MCF 10A (cell line): ENCODE data around the gene SDC1. TPM values are rescaled to one million over a fixed set of nuclear protein-coding genes. Genes with fewer than 3 reads are reported as not detected.

ENCODE experiments used
- BruUV-seq: library from RNA; stranded (reverse); fragments of 400-500 nt; replicated peaks from 2 replicates; lab custom pipeline; 2021; lab: Mats Ljungman, UMichigan
- CTCF ChIA-PET: fragments of 300-600 bp; sonication (Branson Sonifier 250); formaldehyde crosslinking; extraction: SDS; loops from one replicate; lab custom pipeline; 2021; ENCODE audit warnings: antibody characterized with exemption, inconsistent platforms; lab: Yijun Ruan, JAX
- POLR2A ChIA-PET: fragments of 300-600, 350-650 bp; sonication (Branson Sonifier 250); formaldehyde crosslinking; extraction: SDS; loops from one replicate; lab custom pipeline; 2020; ENCODE audit warnings: antibody characterized with exemption, inconsistent platforms; lab: Yijun Ruan, JAX
- DNase-seq: peaks from one replicate; pipeline ENCODE4 v3.0.0-alpha.2; 2018; ENCODE audit not compliant: unreplicated experiment
- H3K27ac Mint-ChIP-seq: one replicate; pipeline ENCODE4 v1.8.0; 2022; ENCODE audit warnings: mild to moderate bottlenecking, low read depth, mixed read lengths; ENCODE audit not compliant: unreplicated experiment
- H3K27me3 Mint-ChIP-seq: one replicate; pipeline ENCODE4 v1.8.0; 2022; ENCODE audit warnings: mixed read lengths; ENCODE audit not compliant: insufficient read depth, unreplicated experiment
- H3K36me3 Mint-ChIP-seq: one replicate; pipeline ENCODE4 v1.8.0; 2022; ENCODE audit warnings: mild to moderate bottlenecking, moderate library complexity, mixed read lengths; ENCODE audit not compliant: insufficient read depth, unreplicated experiment
- H3K4me1 Mint-ChIP-seq: one replicate; pipeline ENCODE4 v1.8.0; 2022; ENCODE audit warnings: mixed read lengths; ENCODE audit not compliant: insufficient read depth, unreplicated experiment
- H3K4me3 Mint-ChIP-seq: one replicate; pipeline ENCODE4 v1.8.0; 2022; ENCODE audit warnings: mild to moderate bottlenecking, moderate library complexity, mixed read lengths; ENCODE audit not compliant: unreplicated experiment
- H3K9me3 Mint-ChIP-seq: one replicate; pipeline ENCODE4 v1.8.0; 2022; ENCODE audit warnings: mixed read lengths; ENCODE audit not compliant: unreplicated experiment
- intact Hi-C: fragments of 100-400 bp; cut with micrococcal nuclease; formaldehyde crosslinking; loops from 2 replicates; pipeline ENCODE4 v1.14.1; 2022
- total RNA-seq: library from RNA; stranded (reverse); gene quantifications from 2 replicates; pipeline ENCODE4 v1.2.3, GENCODE V29; 2022
- TF ChIP-seq, protein P1 (sequence below): fragments of 200-600 bp; IDR thresholded peaks from one replicate; pipeline ENCODE4 v1.8.0; 2022; ENCODE audit warnings: antibody characterized with exemption, mild to moderate bottlenecking; ENCODE audit not compliant: unreplicated experiment

The SDC1 gene
- total RNA-seq, 1 experiment from 2014 or later, result 232 TPM

GRCh38 chr2:20232837-20233207 lies 7.9 kb upstream of the SDC1 start:
- DNase-seq, result peak; percentile 88
- CTCF ChIA-PET, result interaction anchor here (0.7 to 6.9 kb wide), 16 partner anchors 8 to 320 kb away, joined by 3 to 46 read pairs (median 4); no protein-coding TSS in a partner anchor
- peaks cover 2% of the 10 kb centered on the region for H3K36me3 Mint-ChIP-seq
- peaks cover 58% of the 10 kb centered on the region for H3K4me1 Mint-ChIP-seq
- POLR2A ChIA-PET, result interaction anchor here (0.9 to 3.5 kb wide), 14 partner anchors 8 to 184 kb away, joined by 3 to 44 read pairs (median 6); partner anchors contain the start of genes LAPTM4A and SDC1
- peak overlapping the region; percentile 81 for H3K27ac Mint-ChIP-seq
- TF ChIP-seq, protein P1, sequence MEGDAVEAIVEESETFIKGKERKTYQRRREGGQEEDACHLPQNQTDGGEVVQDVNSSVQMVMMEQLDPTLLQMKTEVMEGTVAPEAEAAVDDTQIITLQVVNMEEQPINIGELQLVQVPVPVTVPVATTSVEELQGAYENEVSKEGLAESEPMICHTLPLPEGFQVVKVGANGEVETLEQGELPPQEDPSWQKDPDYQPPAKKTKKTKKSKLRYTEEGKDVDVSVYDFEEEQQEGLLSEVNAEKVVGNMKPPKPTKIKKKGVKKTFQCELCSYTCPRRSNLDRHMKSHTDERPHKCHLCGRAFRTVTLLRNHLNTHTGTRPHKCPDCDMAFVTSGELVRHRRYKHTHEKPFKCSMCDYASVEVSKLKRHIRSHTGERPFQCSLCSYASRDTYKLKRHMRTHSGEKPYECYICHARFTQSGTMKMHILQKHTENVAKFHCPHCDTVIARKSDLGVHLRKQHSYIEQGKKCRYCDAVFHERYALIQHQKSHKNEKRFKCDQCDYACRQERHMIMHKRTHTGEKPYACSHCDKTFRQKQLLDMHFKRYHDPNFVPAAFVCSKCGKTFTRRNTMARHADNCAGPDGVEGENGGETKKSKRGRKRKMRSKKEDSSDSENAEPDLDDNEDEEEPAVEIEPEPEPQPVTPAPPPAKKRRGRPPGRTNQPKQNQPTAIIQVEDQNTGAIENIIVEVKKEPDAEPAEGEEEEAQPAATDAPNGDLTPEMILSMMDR, result no peak
- H3K9me3 Mint-ChIP-seq, result no peaks in the 10 kb centered on the region
- intact Hi-C loops, result no loop called here
- no peaks in the 10 kb centered on the region for H3K27me3 Mint-ChIP-seq
- H3K4me3 Mint-ChIP-seq, result no peak overlapping the region
- BruUV-seq, result no TSS peak

- peak overlapping the region; percentile 43 for H3K4me3 Mint-ChIP-seq
- CTCF ChIA-PET, result interaction anchor here (0.6 to 6.9 kb wide), 23 partner anchors 8 to 297 kb away, joined by 3 to 46 read pairs (median 4); no protein-coding TSS in a partner anchor
- peak; percentile 99 for DNase-seq
- H3K27ac Mint-ChIP-seq, result peak overlapping the region; percentile 81
- H3K27me3 Mint-ChIP-seq, result no peaks in the 10 kb centered on the region
- H3K4me1 Mint-ChIP-seq, result peaks cover 46% of the 10 kb centered on the region
- BruUV-seq, result no TSS peak
- TF ChIP-seq, protein P1, result no peak
- POLR2A ChIA-PET, result interaction anchor here (0.6 to 3.5 kb wide), 26 partner anchors 10 to 242 kb away, joined by 3 to 44 read pairs (median 4); partner anchors contain the start of genes LAPTM4A and WDR35
- no peaks in the 10 kb centered on the region for H3K9me3 Mint-ChIP-seq
- intact Hi-C loops, result loop anchor here (2.0 kb wide), 1 partner anchor 57 kb away; no protein-coding TSS in a partner anchor
- H3K36me3 Mint-ChIP-seq, result no peaks in the 10 kb centered on the region
Measured at GRCh38 chr2:20231598-20232026, 6.7 kb upstream of the SDC1 start.

- Mint-ChIP-seq H3K4me3 (peak overlapping the region; percentile 43), H3K4me1 (peaks cover 42% of the 10 kb centered on the region), H3K27me3 (no peaks in the 10 kb centered on the region), H3K27ac (peak overlapping the region; percentile 81), H3K9me3 (no peaks in the 10 kb centered on the region), H3K36me3 (no peaks in the 10 kb centered on the region)
- ChIA-PET POLR2A (interaction anchor here (0.6 to 3.5 kb wide), 22 partner anchors 10 to 242 kb away, joined by 3 to 44 read pairs (median 5); partner anchors contain the start of genes LAPTM4A and WDR35), CTCF (interaction anchor here (0.6 to 6.9 kb wide), 16 partner anchors 9 to 216 kb away, joined by 3 to 46 read pairs (median 6); no protein-coding TSS in a partner anchor)
- intact Hi-C loops, result loop anchor here (2.0 kb wide), 1 partner anchor 58 kb away; no protein-coding TSS in a partner anchor
- no TSS peak for BruUV-seq
- no peak for DNase-seq
- TF ChIP-seq, protein P1, result no peak
Measured at GRCh38 chr2:20231159-20231558, 6.2 kb upstream of the SDC1 start.

DNA sequence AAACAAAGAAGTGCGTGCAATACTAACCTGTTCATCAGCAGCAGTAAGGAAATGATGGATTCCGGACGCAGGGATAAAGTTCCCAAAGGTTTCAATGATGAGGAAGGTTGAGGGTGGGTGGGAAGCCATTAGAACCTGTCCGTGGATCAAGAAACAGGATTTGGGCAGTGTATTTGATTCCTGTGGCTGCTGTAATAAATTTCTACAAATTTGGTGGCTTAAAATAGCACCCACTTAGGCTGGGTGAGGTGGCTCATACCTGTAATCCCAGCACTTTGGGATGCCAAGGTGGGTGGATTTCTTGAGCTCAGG lies 5.1 kb upstream of the SDC1 start:
- Mint-ChIP-seq H3K36me3 (no peaks in the 10 kb centered on the region), H3K4me3 (no peak overlapping the region), H3K4me1 (peaks cover 34% of the 10 kb centered on the region), H3K27me3 (no peaks in the 10 kb centered on the region), H3K9me3 (no peaks in the 10 kb centered on the region), H3K27ac (no peak overlapping the region)
- no TSS peak for BruUV-seq
- ChIA-PET CTCF (interaction anchor here (0.6 to 6.9 kb wide), 5 partner anchors 25 to 128 kb away, joined by 3 to 46 read pairs (median 10); no protein-coding TSS in a partner anchor), POLR2A (interaction anchor here (3.5 kb wide), 1 partner anchor 179 kb away, joined by 22 read pairs; the partner anchor contains the start of gene LAPTM4A)
- TF ChIP-seq, protein P1, result no peak
- DNase-seq, result no peak
- intact Hi-C loops, result loop anchor here (2.0 kb wide), 1 partner anchor 59 kb away; no protein-coding TSS in a partner anchor
